ENCODE data around the gene PRSS22.

The PRSS22 gene

GRCh38 chr16:2866431-2866830 is 8.5 kb upstream of the PRSS22 start:
- no peak for DNase-seq
- ATAC-seq (replicated peaks), result no peak

GRCh38 chr16:2865651-2866050 is 7.7 kb upstream of the PRSS22 start:
- DNase-seq (no peak), ATAC-seq (replicated peaks) (no peak)
- Mint-ChIP-seq H3K27ac (no peak overlapping the region), H3K36me3 (peaks cover 0 to 3% of the 10 kb centered on the region in 2 donors), H3K4me3 (no peak overlapping the region), H3K27me3 (peaks cover 23 to 24% of the 10 kb centered on the region in 2 donors), H3K4me1 (no peaks in the 10 kb centered on the region), H3K9me3 (peaks cover 2 to 5% of the 10 kb centered on the region in 2 donors)

More at GRCh38 chr16:2866431-2866830, 8.5 kb upstream of the PRSS22 start:
- H3K27ac Mint-ChIP-seq, result peak overlapping the region; percentile 37
- H3K4me3 Mint-ChIP-seq, result peak overlapping the region in 1 of 2 donors; percentile 2
- H3K36me3 Mint-ChIP-seq, result peaks cover 0 to 3% of the 10 kb centered on the region in 2 donors
- no peaks in the 10 kb centered on the region for H3K4me1 Mint-ChIP-seq
- peaks cover 0 to under 1% of the 10 kb centered on the region in 2 donors for H3K9me3 Mint-ChIP-seq
- peaks cover 19 to 21% of the 10 kb centered on the region in 2 donors for H3K27me3 Mint-ChIP-seq

GRCh38 chr16:2860826-2861567 is 3.0 kb upstream of the PRSS22 start:
- H3K27me3 Mint-ChIP-seq, result peaks cover 42 to 55% of the 10 kb centered on the region in 2 donors

DNA sequence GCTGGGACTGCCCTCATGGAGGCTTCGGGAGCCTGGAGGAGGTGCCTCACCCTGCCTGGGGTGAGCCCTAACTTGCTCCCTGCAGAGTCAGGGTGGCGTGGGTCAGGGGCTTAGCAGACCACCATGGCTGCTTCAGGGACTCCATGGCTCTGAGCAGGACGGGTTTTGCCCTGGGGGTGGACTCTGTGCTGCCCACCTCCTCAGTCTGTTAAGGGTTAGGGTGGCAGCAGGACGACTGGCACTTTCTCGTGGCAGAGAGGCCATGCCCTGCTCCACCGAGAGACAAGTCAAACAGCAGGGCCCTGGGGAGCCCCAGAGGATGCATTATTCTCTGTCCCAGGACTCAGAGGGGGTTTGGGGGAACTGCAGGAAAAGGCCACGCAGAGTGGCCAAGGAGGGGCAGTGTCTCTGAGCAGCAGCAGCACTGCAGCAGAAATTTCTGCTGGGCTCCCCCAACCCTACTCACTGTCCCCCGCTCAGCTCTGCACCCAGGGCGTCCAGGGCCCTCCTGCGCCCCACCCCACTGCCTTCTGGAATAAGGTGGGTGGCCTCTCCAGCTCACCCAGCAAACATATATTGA is 1.8 kb upstream of the PRSS22 start:
- Mint-ChIP-seq H3K9me3 (peaks cover 5% of the 10 kb centered on the region in 2 donors), H3K4me1 (peaks cover 3 to 8% of the 10 kb centered on the region in 2 donors), H3K36me3 (peaks cover 0 to 8% of the 10 kb centered on the region in 2 donors), H3K27ac (no peak overlapping the region), H3K4me3 (no peak overlapping the region), H3K27me3 (peaks cover 35 to 56% of the 10 kb centered on the region in 2 donors)
- DNase-seq, result no peak
- ATAC-seq (replicated peaks), result no peak

More at GRCh38 chr16:2860826-2861567, 3.0 kb upstream of the PRSS22 start:
- Mint-ChIP-seq H3K9me3 (peaks cover 5% of the 10 kb centered on the region in 2 donors), H3K4me1 (peaks cover 3 to 8% of the 10 kb centered on the region in 2 donors), H3K27ac (no peak overlapping the region), H3K36me3 (peaks cover 0 to 3% of the 10 kb centered on the region in 2 donors), H3K4me3 (no peak overlapping the region)
- ATAC-seq (replicated peaks) (no peak), DNase-seq (no peak)

DNA sequence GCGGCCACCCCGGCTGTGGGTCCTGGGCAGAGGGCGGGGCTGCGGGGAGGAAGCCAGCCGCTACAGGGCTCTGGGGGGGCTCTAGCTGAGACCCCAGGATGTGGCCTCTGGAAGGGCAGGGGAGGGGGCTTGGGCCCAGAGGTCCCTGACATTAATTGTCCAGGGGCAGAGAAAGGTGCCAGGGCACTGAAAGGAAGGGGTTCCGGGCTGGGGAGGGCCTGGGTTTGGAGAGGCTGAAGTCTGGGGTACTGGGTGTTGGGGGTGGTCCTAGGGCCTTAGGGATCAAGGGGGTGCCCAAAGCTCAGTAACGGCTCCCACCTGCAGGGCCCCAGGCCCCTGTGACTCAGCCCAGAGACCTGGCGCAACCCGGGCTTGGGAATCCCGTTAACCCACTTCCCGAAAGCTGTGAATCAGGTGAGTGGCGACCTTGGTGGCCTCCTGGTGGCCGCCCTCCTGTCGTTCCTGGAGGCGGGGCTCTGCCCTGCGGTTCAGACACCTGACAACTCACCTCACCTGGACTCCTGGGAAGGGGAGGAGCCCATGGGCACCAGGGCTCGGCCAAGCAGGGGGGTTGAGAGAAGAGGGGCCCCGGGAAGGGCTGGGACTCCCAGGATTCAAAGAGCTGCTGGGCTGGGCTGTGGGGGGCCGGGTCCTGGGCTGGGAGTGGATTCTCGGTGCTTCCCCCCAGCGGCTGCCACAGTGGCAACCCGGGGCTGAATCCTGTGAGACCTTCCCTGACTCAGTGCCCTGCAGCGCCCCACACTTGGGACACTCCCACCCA is 465 bp upstream of the PRSS22 start:
- Mint-ChIP-seq H3K9me3 (peaks cover 11 to 14% of the 10 kb centered on the region in 2 donors), H3K4me1 (peaks cover 3 to 8% of the 10 kb centered on the region in 2 donors), H3K27me3 (peaks cover 44 to 64% of the 10 kb centered on the region in 2 donors), H3K36me3 (peaks cover 0 to 17% of the 10 kb centered on the region in 2 donors), H3K4me3 (no peak overlapping the region), H3K27ac (no peak overlapping the region)
- no peak for DNase-seq
- no peak for ATAC-seq (replicated peaks)

GRCh38 chr16:2856686-2857450 is 1.1 kb downstream of the PRSS22 start:
- Mint-ChIP-seq H3K4me3 (no peak overlapping the region), H3K4me1 (peaks cover 3 to 8% of the 10 kb centered on the region in 2 donors), H3K27me3 (peaks cover 50 to 74% of the 10 kb centered on the region in 2 donors), H3K27ac (no peak overlapping the region), H3K9me3 (peaks cover 11 to 14% of the 10 kb centered on the region in 2 donors), H3K36me3 (peaks cover 0 to 17% of the 10 kb centered on the region in 2 donors)
- ATAC-seq (replicated peaks), result no peak
- DNase-seq, result no peak

- peaks cover 3 to 8% of the 10 kb centered on the region in 2 donors for H3K4me1 Mint-ChIP-seq
- peaks cover 10% of the 10 kb centered on the region in 2 donors for H3K9me3 Mint-ChIP-seq
- H3K27me3 Mint-ChIP-seq, result peaks cover 46 to 76% of the 10 kb centered on the region in 2 donors
- H3K36me3 Mint-ChIP-seq, result peaks cover 0 to 17% of the 10 kb centered on the region in 2 donors
- H3K4me3 Mint-ChIP-seq, result no peak overlapping the region
- no peak for DNase-seq
- H3K27ac Mint-ChIP-seq, result no peak overlapping the region
- peak in 1 of 2 donors; percentile 47 for ATAC-seq (replicated peaks)
Observed at GRCh38 chr16:2856061-2856670, 1.8 kb downstream of the PRSS22 start.

- H3K27me3 Mint-ChIP-seq, result peaks cover 47 to 74% of the 10 kb centered on the region in 2 donors
- H3K4me3 Mint-ChIP-seq, result no peak overlapping the region
- ATAC-seq (replicated peaks) (no peak), DNase-seq (no peak)
- peaks cover 9 to 10% of the 10 kb centered on the region in 2 donors for H3K9me3 Mint-ChIP-seq
- peaks cover 3 to 8% of the 10 kb centered on the region in 2 donors for H3K4me1 Mint-ChIP-seq
- H3K27ac Mint-ChIP-seq, result no peak overlapping the region
- peaks cover 0 to 17% of the 10 kb centered on the region in 2 donors for H3K36me3 Mint-ChIP-seq
Observed at GRCh38 chr16:2855536-2855935, 2.4 kb downstream of the PRSS22 start.

DNA sequence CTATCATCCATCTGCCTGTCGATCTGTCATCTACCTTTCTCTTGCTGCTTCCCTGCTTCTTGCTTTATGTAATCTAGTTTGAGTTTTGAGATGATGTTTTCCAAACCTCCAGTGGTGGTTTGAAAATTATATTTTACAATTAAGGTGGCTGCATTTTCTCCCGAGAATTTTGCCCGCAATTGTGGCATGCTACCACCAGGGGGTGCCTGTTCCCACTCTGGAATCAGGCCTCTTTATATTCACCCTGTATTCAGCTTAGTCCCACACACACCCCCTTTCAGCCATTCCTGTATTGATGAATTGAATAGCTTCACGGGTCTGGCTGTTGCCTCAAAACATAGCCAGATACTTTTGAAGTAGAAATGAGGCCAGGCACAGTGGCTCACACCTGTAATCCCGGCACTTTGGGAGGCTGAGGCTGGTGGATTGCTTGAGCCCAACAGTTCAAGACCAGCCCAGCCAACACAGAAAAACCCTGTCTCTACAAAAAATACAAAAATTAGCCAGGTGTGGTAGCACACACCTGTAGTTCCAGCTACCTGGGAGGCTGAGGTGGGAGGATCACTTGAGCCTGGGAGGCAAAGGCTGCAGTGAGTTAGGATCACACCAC is 3.2 kb downstream of the PRSS22 start:
- Mint-ChIP-seq H3K4me3 (no peak overlapping the region), H3K36me3 (peaks cover 0 to 17% of the 10 kb centered on the region in 2 donors), H3K9me3 (peaks cover 8 to 9% of the 10 kb centered on the region in 2 donors), H3K27me3 (peaks cover 47 to 74% of the 10 kb centered on the region in 2 donors), H3K4me1 (peaks cover 3 to 8% of the 10 kb centered on the region in 2 donors), H3K27ac (no peak overlapping the region)
- ATAC-seq (replicated peaks) (no peak), DNase-seq (no peak)

DNA sequence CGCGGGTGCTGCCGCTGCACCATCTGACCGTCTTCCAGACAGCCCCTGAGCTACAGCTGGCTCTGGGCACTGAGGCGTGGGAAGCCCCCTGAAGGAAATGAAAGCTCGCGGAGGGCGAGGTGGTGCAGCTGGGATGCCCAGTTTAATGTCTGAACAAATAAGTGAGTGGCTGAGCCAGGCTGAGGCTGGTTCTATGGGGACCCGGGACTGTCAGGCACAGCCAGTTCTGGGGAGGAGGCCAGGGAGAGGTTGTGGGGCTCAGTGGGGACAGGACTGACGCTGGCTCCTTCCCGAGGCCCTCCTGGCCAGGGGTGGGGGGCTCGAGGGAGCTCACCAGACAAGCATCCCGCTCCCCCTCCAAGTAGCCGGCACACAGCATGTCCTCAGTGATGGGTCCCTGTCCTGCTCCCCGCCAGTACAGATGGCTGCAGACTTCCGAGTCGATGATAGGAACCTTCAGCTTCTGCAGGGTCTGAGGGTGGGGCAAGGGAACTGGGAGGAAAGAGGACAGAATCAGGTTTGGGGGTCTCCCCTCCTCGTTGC is 4.4 kb downstream of the PRSS22 start:
- DNase-seq, result no peak
- no peak overlapping the region for H3K4me3 Mint-ChIP-seq
- no peak overlapping the region for H3K27ac Mint-ChIP-seq
- H3K9me3 Mint-ChIP-seq, result peaks cover 8 to 9% of the 10 kb centered on the region in 2 donors
- ATAC-seq (replicated peaks), result no peak
- H3K4me1 Mint-ChIP-seq, result peaks cover 3 to 8% of the 10 kb centered on the region in 2 donors
- H3K36me3 Mint-ChIP-seq, result peaks cover 0 to 17% of the 10 kb centered on the region in 2 donors
- peaks cover 52 to 78% of the 10 kb centered on the region in 2 donors for H3K27me3 Mint-ChIP-seq

DNA sequence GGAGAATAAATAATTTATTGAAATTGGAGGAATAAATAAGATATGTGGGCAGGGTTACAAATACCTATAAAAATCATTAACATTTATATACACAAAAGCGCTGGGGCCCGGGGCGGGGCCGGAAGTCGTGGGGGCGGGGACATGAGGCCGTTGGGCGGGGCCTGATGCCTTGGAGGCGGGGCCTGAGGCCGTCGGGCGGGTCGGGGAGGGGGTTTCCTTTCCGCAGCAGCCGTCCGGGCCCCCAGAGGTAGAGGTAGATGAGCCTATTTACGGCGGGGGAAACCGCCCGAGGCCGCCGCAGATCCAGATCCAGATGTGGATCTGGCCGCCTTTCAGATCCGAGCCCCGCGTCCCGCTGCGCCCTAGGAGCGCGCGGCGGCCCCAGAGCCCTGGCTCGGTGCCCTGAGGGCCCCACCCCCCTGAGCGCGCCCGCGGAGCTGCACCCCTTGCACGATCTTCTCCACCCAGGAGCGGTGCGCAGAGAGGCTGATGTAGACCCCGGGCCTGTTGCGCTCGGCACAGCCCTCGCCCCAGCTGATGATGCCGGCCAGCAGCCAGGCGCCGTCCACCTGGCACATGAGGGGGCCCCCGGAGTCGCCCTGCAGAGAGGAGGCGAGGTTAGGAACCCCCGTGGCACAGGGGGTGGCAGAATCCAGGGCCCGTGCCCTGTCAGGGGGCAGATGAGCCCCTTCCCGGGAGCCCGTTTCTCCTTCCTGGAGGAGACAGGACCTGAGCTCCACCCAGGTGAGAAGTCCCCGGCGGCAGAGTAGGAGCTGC is 5.1 kb downstream of the PRSS22 start:
- H3K4me3 Mint-ChIP-seq, result no peak overlapping the region
- H3K9me3 Mint-ChIP-seq, result peaks cover 8 to 9% of the 10 kb centered on the region in 2 donors
- ATAC-seq (replicated peaks), result no peak
- peaks cover 3 to 7% of the 10 kb centered on the region in 2 donors for H3K4me1 Mint-ChIP-seq
- H3K27me3 Mint-ChIP-seq, result peaks cover 51 to 71% of the 10 kb centered on the region in 2 donors
- H3K27ac Mint-ChIP-seq, result no peak overlapping the region
- peaks cover 0 to 17% of the 10 kb centered on the region in 2 donors for H3K36me3 Mint-ChIP-seq
- no peak for DNase-seq

DNA sequence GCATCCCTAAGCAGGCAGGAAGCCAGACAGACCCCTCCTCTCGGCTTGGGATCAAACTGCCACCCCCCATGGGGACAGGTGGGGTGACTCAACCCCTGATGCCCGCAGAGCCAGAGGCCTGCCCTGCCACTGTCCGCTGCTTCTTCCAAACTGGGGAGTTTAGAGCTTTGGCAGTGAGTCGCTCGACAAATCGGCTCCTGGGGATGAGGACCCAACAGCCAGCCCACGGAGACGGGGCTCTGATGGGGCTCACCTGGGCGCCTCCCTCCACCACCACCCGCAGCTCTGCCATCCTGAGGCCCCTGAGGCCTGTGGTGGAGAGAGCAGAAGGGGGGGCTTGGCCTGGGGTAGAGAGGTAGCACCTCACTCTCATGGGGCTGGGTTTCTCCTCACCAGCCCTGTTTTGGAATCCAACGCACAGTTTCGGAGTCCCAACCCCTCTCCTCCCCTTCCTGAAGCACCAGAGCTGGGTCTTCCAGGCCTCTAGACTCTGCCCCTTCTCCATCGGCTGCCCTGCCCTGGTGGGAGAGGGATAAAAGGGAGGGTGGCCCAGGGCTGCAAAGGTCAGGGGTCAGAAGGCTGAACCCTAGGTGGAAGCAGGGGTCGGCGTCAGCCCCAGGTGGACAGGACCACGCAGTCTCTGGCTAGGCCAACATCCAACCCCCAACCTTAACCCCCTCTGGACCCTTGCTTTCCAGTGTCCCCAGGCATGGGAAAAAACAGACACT is 5.8 kb downstream of the PRSS22 start:
- DNase-seq, result no peak
- Mint-ChIP-seq H3K4me1 (no peaks in the 10 kb centered on the region), H3K9me3 (peaks cover 8 to 9% of the 10 kb centered on the region in 2 donors), H3K27ac (no peak overlapping the region), H3K27me3 (peaks cover 46 to 68% of the 10 kb centered on the region in 2 donors), H3K4me3 (no peak overlapping the region), H3K36me3 (peaks cover 0 to 17% of the 10 kb centered on the region in 2 donors)
- no peak for ATAC-seq (replicated peaks)
